GM18517 (cell line): ENCODE data around the gene KLHL22.
"Not testable (repeated sequence)": the region's sequence is repeated elsewhere in the genome, so short reads cannot be mapped to it uniquely, and the experiment has no call there.

Source experiments
- ATAC-seq: cut with Tn5 transposase; IDR thresholded peaks from one replicate; pipeline ENCODE4 v1.9.1; 2021; ENCODE audit warnings: mild to moderate bottlenecking, moderate library complexity; ENCODE audit not compliant: unreplicated experiment

The KLHL22 gene

GRCh38 chr22:20525048-20525447 lies 29.5 kb upstream of the KLHL22 start:
- ATAC-seq = no peak

GRCh38 chr22:20524004-20524481 lies 28.4 kb upstream of the KLHL22 start:
- no peak for ATAC-seq

- ATAC-seq = no peak
These were observed 27.7 kb upstream of the KLHL22 start for GRCh38 chr22:20523086-20523983.

DNA sequence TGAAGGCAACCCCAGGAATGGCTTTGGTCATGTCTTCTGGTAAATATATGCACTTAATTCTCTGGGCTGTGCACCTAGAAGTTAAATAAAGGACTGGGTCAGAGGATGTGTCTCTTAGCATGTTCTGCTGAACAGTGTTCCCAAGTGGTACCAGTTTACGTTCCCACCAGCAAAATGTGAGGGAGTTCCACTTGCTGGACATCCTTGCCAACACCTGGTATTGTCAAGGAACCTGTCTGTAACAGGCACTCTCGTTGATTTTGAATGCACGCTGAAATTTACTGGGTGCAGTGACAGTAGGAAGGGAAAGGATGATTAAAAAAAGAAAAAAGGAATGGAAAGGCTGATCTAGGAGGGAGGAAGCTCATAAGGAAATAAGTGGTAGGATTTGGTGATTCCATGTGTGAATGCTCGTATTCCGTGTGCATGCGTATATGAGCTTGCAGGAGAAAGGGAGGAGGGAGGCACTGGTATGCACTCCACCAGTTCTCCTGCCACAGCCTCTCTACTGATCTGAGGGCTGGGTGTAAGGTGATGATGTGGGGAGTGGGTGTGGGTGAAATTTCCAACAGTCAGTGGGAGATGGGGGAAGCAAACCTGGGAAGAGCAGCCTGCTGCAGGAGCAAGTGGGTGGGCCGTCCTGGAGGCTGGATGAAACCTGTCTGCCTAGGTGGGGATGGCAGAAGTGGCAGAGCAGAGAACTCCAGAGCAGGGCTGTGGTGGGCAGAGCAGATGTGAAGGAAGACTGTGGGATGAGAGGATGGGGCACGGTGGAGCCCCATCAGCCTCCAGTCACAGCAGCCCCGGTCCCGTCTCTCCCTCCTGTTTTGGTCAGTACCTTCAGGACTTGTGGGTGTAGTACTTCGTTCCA lies 26.8 kb upstream of the KLHL22 start:
- ATAC-seq = no peak

GRCh38 chr22:20520093-20520511 lies 24.5 kb upstream of the KLHL22 start:
- no peak for ATAC-seq

DNA sequence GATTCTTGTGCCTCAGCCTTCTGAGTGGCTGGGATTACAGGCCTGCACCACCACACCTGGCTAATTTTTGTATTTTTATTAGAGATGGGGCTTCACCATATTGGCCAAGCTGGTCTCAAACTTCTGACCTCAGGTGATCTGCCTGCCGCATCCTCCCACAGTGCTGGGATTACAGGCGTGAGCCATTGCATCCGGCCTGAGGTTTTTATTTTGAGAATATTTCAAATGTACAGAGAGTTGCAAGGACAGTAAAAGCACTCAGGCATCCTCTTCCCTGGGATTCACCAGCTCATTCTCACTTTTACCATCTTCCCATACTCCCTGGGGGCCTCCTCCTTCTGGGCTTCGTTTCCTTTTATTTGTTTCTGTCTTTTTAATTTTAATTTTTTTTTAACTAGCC lies 24.0 kb upstream of the KLHL22 start:
- no peak for ATAC-seq

GRCh38 chr22:20517841-20518592 lies 22.4 kb upstream of the KLHL22 start:
- no peak for ATAC-seq

DNA sequence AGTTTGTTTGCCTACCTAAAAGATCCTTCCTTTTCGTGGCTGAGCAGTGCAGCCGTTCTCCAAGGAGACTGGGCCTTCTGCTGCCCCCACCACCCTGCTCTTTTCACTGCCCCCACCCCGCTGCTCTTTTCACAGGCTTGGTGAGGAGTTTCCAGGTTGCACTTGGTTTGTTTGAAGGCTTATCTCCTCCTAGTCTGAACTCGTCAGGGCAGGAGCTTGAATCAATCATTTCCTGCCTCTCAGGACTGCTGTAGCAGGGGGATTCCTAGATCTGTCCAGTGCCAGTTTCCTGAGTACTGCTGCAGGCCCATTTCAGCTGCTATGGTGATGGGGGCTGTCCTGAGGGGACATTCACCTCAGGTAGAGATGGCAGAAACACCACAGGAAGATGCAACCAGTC lies 21.8 kb upstream of the KLHL22 start:
- no peak for ATAC-seq

GRCh38 chr22:20516399-20516798 lies 20.8 kb upstream of the KLHL22 start:
- ATAC-seq = no peak

- no peak for ATAC-seq
These were observed 19.2 kb upstream of the KLHL22 start for GRCh38 chr22:20514658-20515406.

- no peak for ATAC-seq
These were observed 16.1 kb upstream of the KLHL22 start for GRCh38 chr22:20511578-20512229.

GRCh38 chr22:20510811-20511577 lies 15.4 kb upstream of the KLHL22 start:
- ATAC-seq = no peak

DNA sequence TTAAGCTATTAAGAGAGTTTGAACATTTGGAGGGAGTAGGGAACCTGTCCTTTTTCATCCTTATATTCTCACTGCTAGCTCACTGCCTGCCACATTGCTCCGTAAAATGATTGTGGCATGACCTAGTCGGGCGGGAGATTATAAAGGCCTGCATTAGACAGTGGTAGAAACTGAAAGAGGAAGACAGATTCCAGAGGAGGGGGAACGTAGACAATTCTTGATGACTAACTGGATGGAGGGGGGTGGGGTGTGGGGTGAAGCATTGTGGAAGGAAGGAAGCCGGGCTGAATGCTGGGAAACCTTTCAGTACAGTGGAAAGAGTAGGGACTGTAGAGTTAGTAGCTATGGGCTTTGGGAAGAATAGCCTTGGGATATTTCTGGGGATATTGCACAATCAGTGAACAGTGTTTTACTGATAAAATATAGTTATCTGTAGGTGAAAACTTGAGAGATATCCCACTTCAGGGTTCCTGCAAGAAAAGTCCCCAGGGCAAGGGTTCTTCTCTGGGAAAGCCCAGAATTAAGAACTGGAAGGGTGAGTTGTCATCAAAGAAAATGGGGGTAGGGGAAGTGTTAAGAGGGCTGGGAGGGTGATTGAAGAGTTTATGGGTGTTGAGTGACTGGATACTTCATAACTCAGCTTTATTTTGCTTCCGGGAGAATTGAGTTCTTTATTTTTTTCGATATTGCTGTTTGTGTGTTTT lies 13.9 kb upstream of the KLHL22 start:
- ATAC-seq = no peak

GRCh38 chr22:20508815-20509271 lies 13.2 kb upstream of the KLHL22 start:
- ATAC-seq = no peak

GRCh38 chr22:20508067-20508755 lies 12.6 kb upstream of the KLHL22 start:
- ATAC-seq = not testable (repeated sequence)

DNA sequence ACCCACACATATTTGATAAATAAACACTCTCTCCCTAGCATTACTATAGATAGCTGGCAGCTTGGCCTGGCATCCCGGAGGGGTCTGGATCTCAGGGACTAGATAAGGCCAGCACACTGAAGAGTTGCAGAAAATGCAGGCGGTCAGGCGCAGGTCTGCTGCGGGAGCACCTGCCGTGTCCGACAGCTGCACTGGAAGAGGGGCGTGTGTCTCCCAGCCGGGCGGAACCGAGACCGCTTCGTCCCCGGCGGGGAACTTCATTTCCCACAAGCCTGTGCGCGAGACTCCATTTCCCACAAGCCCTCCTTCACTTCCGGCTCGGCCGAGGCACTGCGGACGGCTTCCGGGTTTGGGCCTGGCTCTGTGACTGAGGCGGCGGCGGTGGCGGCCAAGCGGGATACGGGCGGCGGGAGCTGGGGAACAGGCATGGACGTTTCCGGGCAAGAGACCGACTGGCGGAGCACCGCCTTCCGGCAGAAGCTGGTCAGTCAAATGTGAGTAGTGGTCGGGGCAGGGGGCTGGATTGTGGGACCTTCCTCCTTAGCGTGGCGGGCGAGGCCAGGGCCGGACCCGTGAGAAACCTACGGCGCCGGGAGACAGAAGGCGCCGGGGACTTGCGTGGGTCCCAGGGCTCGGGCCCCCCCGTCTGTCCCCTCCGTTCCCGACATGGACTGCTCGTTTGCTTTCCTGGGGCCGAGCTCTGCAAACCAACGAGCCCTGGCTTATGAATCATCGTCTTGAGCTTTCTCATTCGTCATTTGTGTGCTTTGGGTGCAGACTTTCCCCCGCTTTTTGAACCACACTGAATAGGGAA lies 11.9 kb upstream of the KLHL22 start, which contains the start of gene MED15:
TSS of gene MED15 (plus strand) at position 358 of the 814 bp plus-strand sequence. CDS start at position 427, 69 bp downstream.
- ATAC-seq = peak; percentile 79
